Right lobe of liver (tissue), 4 donors: ENCODE measurements around the gene STX2.

Experiments used
- CTCF ChIP-seq, 4 donors: fragments of 200-600 bp in 3 of 4; fragments of 450-650 bp in 1 of 4; IDR thresholded peaks; one replicate each; pipeline versions ENCODE4 v1.5.1 to v1.8.0; 2016 to 2022; ENCODE audit warnings: antibody characterized with exemption in 4 of 4, mild to moderate bottlenecking in 2 of 4
- POLR2A ChIP-seq: fragments of 450-650 bp; IDR thresholded peaks from one replicate; pipeline ENCODE4 v1.6.1; 2017; ENCODE audit warnings: antibody characterized with exemption, mild to moderate bottlenecking
- donor health status: DM: no; HTN: no; CAD: no.
- donor health status: DM: no; HTN: no; CAD: no.
- donor health status: DM: no; HTN: yes; CAD: no.

- TF ChIP-seq POLR2A = no peak
- no peak for TF ChIP-seq CTCF (IDR thresholded peaks at IDR 0.05)
Measured at GRCh38 chr12:130856088-130856487, 17.0 kb upstream of the STX2 start.
